ENCODE measurements around the gene GRIK3. TPM values are rescaled to one million over a fixed set of nuclear protein-coding genes. Genes with fewer than 3 reads are reported as not detected.

The GRIK3 gene
- total and polyA plus RNA-seq, 2 experiments from 2014 or later = 0.09 TPM; not detected in 1

DNA sequence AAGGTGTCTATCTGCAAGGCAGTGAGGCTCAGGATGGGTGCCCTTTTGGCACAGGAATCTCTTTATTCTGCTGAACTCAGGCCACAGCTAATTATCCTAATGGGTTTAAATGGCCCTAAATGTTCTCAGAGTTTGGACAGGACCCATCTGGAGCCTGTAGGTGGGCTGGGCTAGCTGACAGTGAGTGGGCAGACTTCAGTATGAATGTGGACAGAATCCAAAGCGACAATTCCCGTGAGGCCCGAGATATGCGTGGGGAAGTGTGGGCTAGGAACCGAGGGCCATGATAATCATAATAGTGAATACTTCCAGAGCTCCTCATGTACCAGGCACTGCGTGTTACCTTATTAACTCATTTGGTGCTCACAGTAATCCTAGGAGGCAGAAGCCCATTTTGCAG, 165.3 kb downstream of the GRIK3 start:
- Histone ChIP-seq H3K27me3 (no peaks in the 10 kb centered on the region), H3K4me1 (ENCODE audit: low read depth) (no peaks in the 10 kb centered on the region), H3K36me3 (no peaks in the 10 kb centered on the region), H3K27ac (no peak overlapping the region), H3K9me3 (ENCODE audit: low read depth) (no peaks in the 10 kb centered on the region), H3K4me3 (no peak overlapping the region)
- TF ChIP-seq, protein P1, sequence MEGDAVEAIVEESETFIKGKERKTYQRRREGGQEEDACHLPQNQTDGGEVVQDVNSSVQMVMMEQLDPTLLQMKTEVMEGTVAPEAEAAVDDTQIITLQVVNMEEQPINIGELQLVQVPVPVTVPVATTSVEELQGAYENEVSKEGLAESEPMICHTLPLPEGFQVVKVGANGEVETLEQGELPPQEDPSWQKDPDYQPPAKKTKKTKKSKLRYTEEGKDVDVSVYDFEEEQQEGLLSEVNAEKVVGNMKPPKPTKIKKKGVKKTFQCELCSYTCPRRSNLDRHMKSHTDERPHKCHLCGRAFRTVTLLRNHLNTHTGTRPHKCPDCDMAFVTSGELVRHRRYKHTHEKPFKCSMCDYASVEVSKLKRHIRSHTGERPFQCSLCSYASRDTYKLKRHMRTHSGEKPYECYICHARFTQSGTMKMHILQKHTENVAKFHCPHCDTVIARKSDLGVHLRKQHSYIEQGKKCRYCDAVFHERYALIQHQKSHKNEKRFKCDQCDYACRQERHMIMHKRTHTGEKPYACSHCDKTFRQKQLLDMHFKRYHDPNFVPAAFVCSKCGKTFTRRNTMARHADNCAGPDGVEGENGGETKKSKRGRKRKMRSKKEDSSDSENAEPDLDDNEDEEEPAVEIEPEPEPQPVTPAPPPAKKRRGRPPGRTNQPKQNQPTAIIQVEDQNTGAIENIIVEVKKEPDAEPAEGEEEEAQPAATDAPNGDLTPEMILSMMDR (IDR thresholded peaks at IDR 0.05; ENCODE audit: low read depth, low read length) = no peak
- DNase-seq (ENCODE audit: low read depth in 1 of 2, low spot score in 1 of 2) = peak in 1 of 2 donors; percentile 1

DNA sequence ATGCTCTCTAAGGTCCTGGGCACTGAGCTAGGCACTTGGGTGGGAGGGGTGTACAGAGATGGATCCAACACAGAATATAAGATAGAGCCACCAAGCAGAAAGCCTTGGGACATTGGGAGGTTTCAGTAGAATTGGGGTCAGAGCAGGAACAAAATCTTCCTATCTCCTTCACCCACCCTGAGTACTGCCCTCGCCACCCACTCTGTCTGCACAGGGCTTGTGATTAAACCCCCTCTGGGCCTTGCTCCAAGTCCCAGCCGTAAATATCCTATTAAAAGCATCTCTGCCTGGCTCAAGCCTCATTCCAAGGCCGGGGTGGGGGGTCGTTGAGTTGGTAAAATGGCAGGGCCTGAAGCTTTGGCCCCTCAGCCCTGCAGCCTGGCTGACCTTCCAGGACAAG, 166.7 kb downstream of the GRIK3 start:
- DNase-seq (ENCODE audit: low read depth in 1 of 2, low spot score in 1 of 2) = no peak
- TF ChIP-seq, protein P1 (IDR thresholded peaks at IDR 0.05; ENCODE audit: low read depth, low read length) = no peak
- H3K27ac ChIP-seq = no peak overlapping the region
- H3K36me3 ChIP-seq = no peaks in the 10 kb centered on the region
- no peaks in the 10 kb centered on the region for H3K9me3 ChIP-seq (ENCODE audit: low read depth)
- H3K27me3 ChIP-seq = no peaks in the 10 kb centered on the region
- no peaks in the 10 kb centered on the region for H3K4me1 ChIP-seq (ENCODE audit: low read depth)
- no peak overlapping the region for H3K4me3 ChIP-seq

- H3K27me3 ChIP-seq = no peaks in the 10 kb centered on the region
- H3K9me3 ChIP-seq (ENCODE audit: low read depth) = no peaks in the 10 kb centered on the region
- H3K4me1 ChIP-seq (ENCODE audit: low read depth) = no peaks in the 10 kb centered on the region
- peak in 1 of 2 donors; percentile 63 for DNase-seq (ENCODE audit: low read depth in 1 of 2, low spot score in 1 of 2)
- H3K4me3 ChIP-seq = no peak overlapping the region
- H3K36me3 ChIP-seq = no peaks in the 10 kb centered on the region
- TF ChIP-seq, protein P1 (IDR thresholded peaks at IDR 0.05; ENCODE audit: low read depth, low read length) = no peak
- H3K27ac ChIP-seq = no peak overlapping the region
Measured at GRCh38 chr1:36866169-36866814, 168.0 kb downstream of the GRIK3 start.

- Histone ChIP-seq H3K36me3 (no peaks in the 10 kb centered on the region), H3K27me3 (no peaks in the 10 kb centered on the region), H3K9me3 (ENCODE audit: low read depth) (no peaks in the 10 kb centered on the region), H3K4me3 (no peak overlapping the region), H3K4me1 (ENCODE audit: low read depth) (no peaks in the 10 kb centered on the region), H3K27ac (no peak overlapping the region)
- TF ChIP-seq, protein P1 (IDR thresholded peaks at IDR 0.05; ENCODE audit: low read depth, low read length) = no peak
- no peak for DNase-seq (ENCODE audit: low read depth in 1 of 2, low spot score in 1 of 2)
Measured at GRCh38 chr1:36865602-36865900, 168.8 kb downstream of the GRIK3 start.

- H3K9me3 ChIP-seq (ENCODE audit: low read depth) = no peaks in the 10 kb centered on the region
- no peaks in the 10 kb centered on the region for H3K27me3 ChIP-seq
- no peak overlapping the region for H3K27ac ChIP-seq
- H3K4me3 ChIP-seq = no peak overlapping the region
- no peak for DNase-seq (ENCODE audit: low read depth in 1 of 2, low spot score in 1 of 2)
- H3K4me1 ChIP-seq (ENCODE audit: low read depth) = no peaks in the 10 kb centered on the region
- TF ChIP-seq, protein P1 (IDR thresholded peaks at IDR 0.05; ENCODE audit: low read depth, low read length) = no peak
- H3K36me3 ChIP-seq = no peaks in the 10 kb centered on the region
Measured at GRCh38 chr1:36864823-36865601, 169.3 kb downstream of the GRIK3 start.
